Liver (tissue), 3 donors: ENCODE measurements around the gene CENPL.

ENCODE experiments used
- FOXA2 ChIP-seq: IDR thresholded peaks from 2 replicates; pipeline ENCODE4 v1.6.1; 2016; ENCODE audit warnings: antibody characterized with exemption
- RAD21 ChIP-seq, 2 donors: IDR thresholded peaks; 2 replicates each; pipeline ENCODE4 v1.6.1; 2016; ENCODE audit warnings: antibody characterized with exemption in 2 of 2, mild to moderate bottlenecking in 2 of 2
- TF ChIP-seq, protein P1 (sequence below): fragments of 150-350 bp; IDR thresholded peaks from 2 replicates; pipeline ENCODE4 v1.5.1; 2017; ENCODE audit warnings: improper control_type of control experiment, low read depth, low read length; ENCODE audit not compliant: missing input control
- TF ChIP-seq, protein P2 (sequence below): IDR thresholded peaks from 2 replicates; pipeline ENCODE4 v1.6.1; 2016; ENCODE audit warnings: antibody characterized with exemption, mild to moderate bottlenecking
- donor health status: healthy.
- donor health status: healthy.

DNA sequence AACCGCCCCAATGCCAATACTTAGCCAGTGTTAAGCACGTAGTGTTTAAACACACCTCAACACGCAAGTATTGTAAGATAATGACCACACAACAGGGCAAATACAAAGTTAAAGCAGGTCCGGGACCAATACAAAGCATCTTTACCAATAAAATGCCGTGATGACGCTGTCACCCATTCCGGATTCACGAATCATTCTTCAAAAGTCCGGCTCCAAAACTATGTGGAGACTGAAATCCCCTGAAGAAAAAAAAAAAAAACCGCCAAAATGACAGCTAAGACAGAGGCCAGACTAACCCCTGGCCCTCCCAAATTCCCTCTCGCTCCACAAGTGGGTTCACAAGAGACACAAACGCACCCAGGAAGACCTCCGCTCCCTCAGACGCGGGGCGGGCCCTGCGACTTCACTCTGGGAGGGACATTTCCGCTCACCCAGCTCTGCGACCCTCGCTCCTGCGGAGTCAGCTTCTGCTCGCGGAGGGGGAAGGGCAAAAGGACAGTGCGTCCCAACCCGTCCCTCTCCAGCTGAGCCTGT, 835 bp downstream of the CENPL start:
- TF ChIP-seq, protein P1, sequence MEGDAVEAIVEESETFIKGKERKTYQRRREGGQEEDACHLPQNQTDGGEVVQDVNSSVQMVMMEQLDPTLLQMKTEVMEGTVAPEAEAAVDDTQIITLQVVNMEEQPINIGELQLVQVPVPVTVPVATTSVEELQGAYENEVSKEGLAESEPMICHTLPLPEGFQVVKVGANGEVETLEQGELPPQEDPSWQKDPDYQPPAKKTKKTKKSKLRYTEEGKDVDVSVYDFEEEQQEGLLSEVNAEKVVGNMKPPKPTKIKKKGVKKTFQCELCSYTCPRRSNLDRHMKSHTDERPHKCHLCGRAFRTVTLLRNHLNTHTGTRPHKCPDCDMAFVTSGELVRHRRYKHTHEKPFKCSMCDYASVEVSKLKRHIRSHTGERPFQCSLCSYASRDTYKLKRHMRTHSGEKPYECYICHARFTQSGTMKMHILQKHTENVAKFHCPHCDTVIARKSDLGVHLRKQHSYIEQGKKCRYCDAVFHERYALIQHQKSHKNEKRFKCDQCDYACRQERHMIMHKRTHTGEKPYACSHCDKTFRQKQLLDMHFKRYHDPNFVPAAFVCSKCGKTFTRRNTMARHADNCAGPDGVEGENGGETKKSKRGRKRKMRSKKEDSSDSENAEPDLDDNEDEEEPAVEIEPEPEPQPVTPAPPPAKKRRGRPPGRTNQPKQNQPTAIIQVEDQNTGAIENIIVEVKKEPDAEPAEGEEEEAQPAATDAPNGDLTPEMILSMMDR: no peak
- TF ChIP-seq, protein P2, sequence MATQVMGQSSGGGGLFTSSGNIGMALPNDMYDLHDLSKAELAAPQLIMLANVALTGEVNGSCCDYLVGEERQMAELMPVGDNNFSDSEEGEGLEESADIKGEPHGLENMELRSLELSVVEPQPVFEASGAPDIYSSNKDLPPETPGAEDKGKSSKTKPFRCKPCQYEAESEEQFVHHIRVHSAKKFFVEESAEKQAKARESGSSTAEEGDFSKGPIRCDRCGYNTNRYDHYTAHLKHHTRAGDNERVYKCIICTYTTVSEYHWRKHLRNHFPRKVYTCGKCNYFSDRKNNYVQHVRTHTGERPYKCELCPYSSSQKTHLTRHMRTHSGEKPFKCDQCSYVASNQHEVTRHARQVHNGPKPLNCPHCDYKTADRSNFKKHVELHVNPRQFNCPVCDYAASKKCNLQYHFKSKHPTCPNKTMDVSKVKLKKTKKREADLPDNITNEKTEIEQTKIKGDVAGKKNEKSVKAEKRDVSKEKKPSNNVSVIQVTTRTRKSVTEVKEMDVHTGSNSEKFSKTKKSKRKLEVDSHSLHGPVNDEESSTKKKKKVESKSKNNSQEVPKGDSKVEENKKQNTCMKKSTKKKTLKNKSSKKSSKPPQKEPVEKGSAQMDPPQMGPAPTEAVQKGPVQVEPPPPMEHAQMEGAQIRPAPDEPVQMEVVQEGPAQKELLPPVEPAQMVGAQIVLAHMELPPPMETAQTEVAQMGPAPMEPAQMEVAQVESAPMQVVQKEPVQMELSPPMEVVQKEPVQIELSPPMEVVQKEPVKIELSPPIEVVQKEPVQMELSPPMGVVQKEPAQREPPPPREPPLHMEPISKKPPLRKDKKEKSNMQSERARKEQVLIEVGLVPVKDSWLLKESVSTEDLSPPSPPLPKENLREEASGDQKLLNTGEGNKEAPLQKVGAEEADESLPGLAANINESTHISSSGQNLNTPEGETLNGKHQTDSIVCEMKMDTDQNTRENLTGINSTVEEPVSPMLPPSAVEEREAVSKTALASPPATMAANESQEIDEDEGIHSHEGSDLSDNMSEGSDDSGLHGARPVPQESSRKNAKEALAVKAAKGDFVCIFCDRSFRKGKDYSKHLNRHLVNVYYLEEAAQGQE: no peak
- TF ChIP-seq RAD21 (IDR thresholded peaks at IDR 0.05) (no peak), FOXA2 (no peak)
